ENCODE measurements around the gene HIVEP1. TPM values are rescaled to one million over a fixed set of nuclear protein-coding genes. Genes with fewer than 3 reads are reported as not detected.

Gene HIVEP1
- total and polyA plus RNA-seq, 2 of the 13 experiments (the other 11 are each of a cell fraction or from before 2014, with no cell fraction given) = 7.4 to 9.9 TPM

DNA sequence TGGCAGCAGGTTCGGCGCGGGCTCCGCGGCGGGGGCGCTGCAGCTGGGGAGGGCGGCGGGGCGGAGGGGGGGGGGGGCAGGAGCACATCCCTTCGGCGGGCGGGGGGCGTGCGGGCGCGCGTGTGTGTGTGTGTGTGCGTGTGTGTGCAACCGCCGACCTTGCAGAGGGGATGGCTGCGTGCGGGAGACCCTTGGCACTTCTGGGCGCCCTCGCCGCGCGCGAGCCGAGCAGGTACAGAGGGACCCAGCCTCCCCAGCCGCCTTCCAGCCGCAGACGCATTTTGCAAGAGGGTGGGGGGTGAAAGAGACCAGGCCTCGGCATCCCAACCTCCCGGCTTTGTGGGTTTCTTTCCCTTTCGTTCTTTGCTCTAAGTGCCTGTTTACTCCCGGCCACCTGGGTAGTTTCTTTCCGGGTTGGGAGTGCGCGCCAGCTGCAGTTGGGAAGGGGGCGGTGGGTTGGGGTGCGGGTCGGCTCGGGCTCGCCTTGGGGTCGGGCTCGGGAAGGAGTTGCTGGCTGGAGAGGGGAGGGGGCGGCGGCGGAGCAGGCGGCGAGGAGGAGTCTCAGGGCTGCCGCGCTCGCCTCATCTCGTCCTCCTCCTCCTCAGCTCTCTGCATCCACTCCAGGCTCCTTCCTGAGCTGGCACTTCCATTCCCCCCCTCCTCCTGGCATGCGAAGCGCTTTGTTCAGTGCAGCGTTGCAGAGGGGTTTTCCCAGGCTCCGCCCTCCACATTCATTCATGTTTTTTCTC lies 620 bp downstream of the HIVEP1 start (continued):
- no peak for TF ChIP-seq SOX6 (IDR thresholded peaks at IDR 0.05)
- peak; percentile 39 for TF ChIP-seq SOX6 (CRISPR knock-in tag; IDR thresholded peaks at IDR 0.05)
- TF ChIP-seq, protein P1, sequence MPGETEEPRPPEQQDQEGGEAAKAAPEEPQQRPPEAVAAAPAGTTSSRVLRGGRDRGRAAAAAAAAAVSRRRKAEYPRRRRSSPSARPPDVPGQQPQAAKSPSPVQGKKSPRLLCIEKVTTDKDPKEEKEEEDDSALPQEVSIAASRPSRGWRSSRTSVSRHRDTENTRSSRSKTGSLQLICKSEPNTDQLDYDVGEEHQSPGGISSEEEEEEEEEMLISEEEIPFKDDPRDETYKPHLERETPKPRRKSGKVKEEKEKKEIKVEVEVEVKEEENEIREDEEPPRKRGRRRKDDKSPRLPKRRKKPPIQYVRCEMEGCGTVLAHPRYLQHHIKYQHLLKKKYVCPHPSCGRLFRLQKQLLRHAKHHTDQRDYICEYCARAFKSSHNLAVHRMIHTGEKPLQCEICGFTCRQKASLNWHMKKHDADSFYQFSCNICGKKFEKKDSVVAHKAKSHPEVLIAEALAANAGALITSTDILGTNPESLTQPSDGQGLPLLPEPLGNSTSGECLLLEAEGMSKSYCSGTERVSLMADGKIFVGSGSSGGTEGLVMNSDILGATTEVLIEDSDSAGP (CRISPR knock-in tag; IDR thresholded peaks at IDR 0.05; ENCODE audit: borderline replicate concordance) = peak; percentile 48; the same call in 1 of the 2 replicates
- TF ChIP-seq NFE2L2 (IDR thresholded peaks at IDR 0.05; ENCODE audit: low read length) = no peak
- TF ChIP-seq ZNF775 (CRISPR knock-in tag; IDR thresholded peaks at IDR 0.05; ENCODE audit: borderline replicate concordance) = no peak
- TF ChIP-seq, protein P2, sequence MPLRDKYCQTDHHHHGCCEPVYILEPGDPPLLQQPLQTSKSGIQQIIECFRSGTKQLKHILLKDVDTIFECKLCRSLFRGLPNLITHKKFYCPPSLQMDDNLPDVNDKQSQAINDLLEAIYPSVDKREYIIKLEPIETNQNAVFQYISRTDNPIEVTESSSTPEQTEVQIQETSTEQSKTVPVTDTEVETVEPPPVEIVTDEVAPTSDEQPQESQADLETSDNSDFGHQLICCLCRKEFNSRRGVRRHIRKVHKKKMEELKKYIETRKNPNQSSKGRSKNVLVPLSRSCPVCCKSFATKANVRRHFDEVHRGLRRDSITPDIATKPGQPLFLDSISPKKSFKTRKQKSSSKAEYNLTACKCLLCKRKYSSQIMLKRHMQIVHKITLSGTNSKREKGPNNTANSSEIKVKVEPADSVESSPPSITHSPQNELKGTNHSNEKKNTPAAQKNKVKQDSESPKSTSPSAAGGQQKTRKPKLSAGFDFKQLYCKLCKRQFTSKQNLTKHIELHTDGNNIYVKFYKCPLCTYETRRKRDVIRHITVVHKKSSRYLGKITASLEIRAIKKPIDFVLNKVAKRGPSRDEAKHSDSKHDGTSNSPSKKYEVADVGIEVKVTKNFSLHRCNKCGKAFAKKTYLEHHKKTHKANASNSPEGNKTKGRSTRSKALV (CRISPR knock-in tag; IDR thresholded peaks at IDR 0.05) = peak; percentile 43; the same call in 1 of the 2 replicates
- TF ChIP-seq, protein P3, sequence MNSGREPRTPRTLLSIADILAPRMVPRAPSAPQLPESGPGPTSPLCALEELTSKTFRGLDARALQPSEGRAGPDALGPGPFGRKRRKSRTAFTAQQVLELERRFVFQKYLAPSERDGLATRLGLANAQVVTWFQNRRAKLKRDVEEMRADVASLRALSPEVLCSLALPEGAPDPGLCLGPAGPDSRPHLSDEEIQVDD (CRISPR knock-in tag; IDR thresholded peaks at IDR 0.05; ENCODE audit: borderline replicate concordance) = 0 out of 2 replicates have a peak, but pooled peaks have one; percentile 56
- TF ChIP-seq, protein P4, sequence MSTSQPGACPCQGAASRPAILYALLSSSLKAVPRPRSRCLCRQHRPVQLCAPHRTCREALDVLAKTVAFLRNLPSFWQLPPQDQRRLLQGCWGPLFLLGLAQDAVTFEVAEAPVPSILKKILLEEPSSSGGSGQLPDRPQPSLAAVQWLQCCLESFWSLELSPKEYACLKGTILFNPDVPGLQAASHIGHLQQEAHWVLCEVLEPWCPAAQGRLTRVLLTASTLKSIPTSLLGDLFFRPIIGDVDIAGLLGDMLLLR (CRISPR knock-in tag; IDR thresholded peaks at IDR 0.05) = peak; percentile 38; the same call in 1 of the 2 replicates
- no peak for TF ChIP-seq ZNF329 (CRISPR knock-in tag; IDR thresholded peaks at IDR 0.05; ENCODE audit: low read depth)
- TF ChIP-seq ZSCAN25 (CRISPR knock-in tag; IDR thresholded peaks at IDR 0.05) = no peak
- TF ChIP-seq, protein P5, sequence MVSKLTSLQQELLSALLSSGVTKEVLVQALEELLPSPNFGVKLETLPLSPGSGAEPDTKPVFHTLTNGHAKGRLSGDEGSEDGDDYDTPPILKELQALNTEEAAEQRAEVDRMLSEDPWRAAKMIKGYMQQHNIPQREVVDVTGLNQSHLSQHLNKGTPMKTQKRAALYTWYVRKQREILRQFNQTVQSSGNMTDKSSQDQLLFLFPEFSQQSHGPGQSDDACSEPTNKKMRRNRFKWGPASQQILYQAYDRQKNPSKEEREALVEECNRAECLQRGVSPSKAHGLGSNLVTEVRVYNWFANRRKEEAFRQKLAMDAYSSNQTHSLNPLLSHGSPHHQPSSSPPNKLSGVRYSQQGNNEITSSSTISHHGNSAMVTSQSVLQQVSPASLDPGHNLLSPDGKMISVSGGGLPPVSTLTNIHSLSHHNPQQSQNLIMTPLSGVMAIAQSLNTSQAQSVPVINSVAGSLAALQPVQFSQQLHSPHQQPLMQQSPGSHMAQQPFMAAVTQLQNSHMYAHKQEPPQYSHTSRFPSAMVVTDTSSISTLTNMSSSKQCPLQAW (CRISPR knock-in tag; IDR thresholded peaks at IDR 0.05) = 0 out of 2 replicates have a peak, but pooled peaks have one; percentile 23
- TF ChIP-seq MXD3 (CRISPR knock-in tag; IDR thresholded peaks at IDR 0.05) = 0 out of 2 replicates have a peak, but pooled peaks have one; percentile 45
- no peak for TF ChIP-seq HOXA9 (CRISPR knock-in tag; IDR thresholded peaks at IDR 0.05; ENCODE audit: borderline replicate concordance)
- TF ChIP-seq ZNF713 (CRISPR knock-in tag; IDR thresholded peaks at IDR 0.05) = no peak
- TF ChIP-seq ZNF850 (CRISPR knock-in tag; conservative IDR thresholded peaks at IDR 0.05) = no peak
- TF ChIP-seq, protein P6, sequence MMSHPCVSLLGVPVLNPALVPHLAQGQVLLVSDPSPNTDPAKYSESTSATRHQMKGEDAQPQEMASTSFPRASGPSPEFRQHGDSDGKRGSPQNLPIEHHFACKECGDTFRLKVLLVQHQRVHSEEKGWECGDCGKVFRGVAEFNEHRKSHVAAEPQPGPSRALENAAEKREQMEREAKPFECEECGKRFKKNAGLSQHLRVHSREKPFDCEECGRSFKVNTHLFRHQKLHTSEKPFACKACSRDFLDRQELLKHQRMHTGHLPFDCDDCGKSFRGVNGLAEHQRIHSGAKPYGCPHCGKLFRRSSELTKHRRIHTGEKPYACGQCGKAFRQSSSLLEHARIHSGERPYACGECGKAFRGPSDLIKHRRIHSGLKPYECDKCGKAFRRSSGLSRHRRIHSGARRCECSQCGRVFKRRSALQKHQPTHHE (CRISPR knock-in tag; IDR thresholded peaks at IDR 0.05; ENCODE audit: borderline replicate concordance) = no peak
- no peak; the same call in 1 of the 2 replicates for TF ChIP-seq RBFOX2 (IDR thresholded peaks at IDR 0.05; ENCODE audit: low read depth, low read length)
- TF ChIP-seq KLF15 (CRISPR knock-in tag; IDR thresholded peaks at IDR 0.05; ENCODE audit: borderline replicate concordance) = no peak
- TF ChIP-seq ZNF3 (CRISPR knock-in tag; IDR thresholded peaks at IDR 0.05) = no peak
- TF ChIP-seq RCOR2 (CRISPR knock-in tag; IDR thresholded peaks at IDR 0.05) = no peak
- TF ChIP-seq MBD4 (IDR thresholded peaks at IDR 0.05; ENCODE audit: borderline replicate concordance, low read length) = no peak

Data from HepG2 (cell line).